Measurements from ENCODE around the gene TKT. TPM values are rescaled to one million over a fixed set of nuclear protein-coding genes. Genes with fewer than 3 reads are reported as not detected.

TKT gene
- total RNA-seq, 1 experiment from 2014 or later = 634 TPM

- TF ChIP-seq SRF (IDR thresholded peaks at IDR 0.05; ENCODE audit: low read depth) (no peak), ZFX (IDR thresholded peaks at IDR 0.05) (no peak), CBX3 (IDR thresholded peaks at IDR 0.05; ENCODE audit: low read depth) (no peak), EZH2phosphoT487 (IDR thresholded peaks at IDR 0.05; ENCODE audit: borderline replicate concordance) (no peak), YY1 (IDR thresholded peaks at IDR 0.05; ENCODE audit: extremely low read depth, insufficient replicate concordance, low read depth, low read length) (no peak), SP1 (IDR thresholded peaks at IDR 0.05; ENCODE audit: low read depth) (no peak), POLR2AphosphoS5 (IDR thresholded peaks at IDR 0.05; ENCODE audit: low read depth, low read length) (no peak; the same call in 1 of the 2 replicates), REST (IDR thresholded peaks at IDR 0.05; ENCODE audit: low read depth) (no peak), EZH2 (IDR thresholded peaks at IDR 0.05) (no peak), CEBPB (IDR thresholded peaks at IDR 0.05; ENCODE audit: low read depth) (no peak), ZNF274 (IDR thresholded peaks at IDR 0.05; ENCODE audit: low read depth, low read length) (no peak), CTCF (IDR thresholded peaks at IDR 0.05 in 2 of 3, conservative IDR thresholded peaks at IDR 0.05 in 1 of 3; ENCODE audit: borderline replicate concordance in 1 of 3, insufficient read depth in 1 of 3, low read depth in 2 of 3, low read length in 2 of 3) (no peak), ELF1 (IDR thresholded peaks at IDR 0.05; ENCODE audit: borderline replicate concordance, low read depth) (no peak), ATF3 (IDR thresholded peaks at IDR 0.05) (no peak), SIN3A (IDR thresholded peaks at IDR 0.05; ENCODE audit: low read depth) (no peak), MAX (IDR thresholded peaks at IDR 0.05) (no peak), JUND (IDR thresholded peaks at IDR 0.05) (no peak)
- intact Hi-C loops (cut with micrococcal nuclease) = loop anchor here (5.0 kb wide), 1 partner anchor 490 kb away; no protein-coding TSS in a partner anchor
- Histone ChIP-seq H2AFZ (ENCODE audit: low read depth, low read length, poor library complexity, severe bottlenecking) (no peak overlapping the region), H3K27me3 (ENCODE audit: insufficient read depth, low read length) (no peaks in the 10 kb centered on the region), H3K36me3 (ENCODE audit: control insufficient read depth in 1 of 2, insufficient read depth in 2 of 2, low read length in 2 of 2) (peaks cover 8 to 45% of the 10 kb centered on the region in 2 experiments; a peak in 3 of 4 replicates), H3K9me2 (ENCODE audit: insufficient read depth) (no peaks in the 10 kb centered on the region), H3K9ac (ENCODE audit: low read length) (no peak overlapping the region), H3K4me3 (replicated peaks in 1 of 2; ENCODE audit: low read depth in 1 of 2, low read length in 2 of 2) (no peak overlapping the region), H3K4me1 (ENCODE audit: control insufficient read depth in 1 of 2, insufficient read depth in 2 of 2, low read length in 2 of 2) (peaks cover 0 to 4% of the 10 kb centered on the region in 2 experiments; a peak in 1 of 4 replicates), H3K4me2 (ENCODE audit: low read length) (no peak overlapping the region), H3K9me3 (ENCODE audit: control insufficient read depth in 1 of 2, insufficient read depth in 1 of 2, low read depth in 1 of 2, low read length in 2 of 2) (no peaks in the 10 kb centered on the region), H3K79me2 (ENCODE audit: insufficient read depth, low read length) (peaks cover 4% of the 10 kb centered on the region; the same call in 1 of the 2 replicates), H3K27ac (ENCODE audit: low read depth, low read length) (no peak overlapping the region; the same call in 1 of the 2 replicates), H4K20me1 (ENCODE audit: insufficient read depth) (no peaks in the 10 kb centered on the region)
- POLR2A ChIA-PET = no interaction called here
- TSS peak; percentile 31 for BruUV-seq (replicated peaks)
- ATAC-seq (no peak), DNase-seq (ENCODE audit: low read depth, low spot score) (no peak)
- RAD21 ChIA-PET (ENCODE audit: low non-redundant PET in 1 of 2, low total read pairs in 2 of 2, uncharacterized antibody in 2 of 2, unreplicated experiment in 2 of 2) = no interaction called here
- CTCF ChIA-PET = no interaction called here
Observed at GRCh38 chr3:53222183-53222901, 33.5 kb downstream of the TKT start.

All from HCT116 (cell line).